Brain microvascular endothelial cell (primary cell): ENCODE results near the gene KCNA1.

Experiments
- DNase-seq: peaks from one replicate; pipeline ENCODE4 v3.0.0-alpha.2; 2020
- H3K27ac ChIP-seq: fragments of 250-450 bp; sonication (Bioruptor Pico); 2 replicates; pipeline ENCODE4 v1.5.1; 2020; ENCODE audit warnings: mild to moderate bottlenecking, moderate library complexity
- H3K27me3 ChIP-seq: fragments of 250-450 bp; sonication (Bioruptor Pico); replicated peaks from 2 replicates; pipeline ENCODE4 v1.5.1; 2020; ENCODE audit warnings: mild to moderate bottlenecking
- H3K36me3 ChIP-seq: fragments of 250-450 bp; sonication (Bioruptor Pico); replicated peaks from 2 replicates; pipeline ENCODE4 v1.5.1; 2020; ENCODE audit warnings: mild to moderate bottlenecking
- H3K4me3 ChIP-seq: 2 replicates; pipeline ENCODE4 v1.5.1; 2011; ENCODE audit warnings: low read depth, mild to moderate bottlenecking, control low read depth, low read length, moderate library complexity
- in situ Hi-C: cut with HindIII; loops from 2 replicates; pipeline ENCODE4 v1.10.0; 2017; ENCODE audit warnings: low sequenced_read_pairs, low pct_ligation_motif_present
- TF ChIP-seq, protein P1 (sequence below): IDR thresholded peaks from 2 replicates; pipeline ENCODE4 v1.5.1; 2011; ENCODE audit warnings: low read depth, mild to moderate bottlenecking, moderate library complexity, low read length, control low read depth, inconsistent platforms; ENCODE audit errors: missing control alignments

KCNA1 gene

DNA sequence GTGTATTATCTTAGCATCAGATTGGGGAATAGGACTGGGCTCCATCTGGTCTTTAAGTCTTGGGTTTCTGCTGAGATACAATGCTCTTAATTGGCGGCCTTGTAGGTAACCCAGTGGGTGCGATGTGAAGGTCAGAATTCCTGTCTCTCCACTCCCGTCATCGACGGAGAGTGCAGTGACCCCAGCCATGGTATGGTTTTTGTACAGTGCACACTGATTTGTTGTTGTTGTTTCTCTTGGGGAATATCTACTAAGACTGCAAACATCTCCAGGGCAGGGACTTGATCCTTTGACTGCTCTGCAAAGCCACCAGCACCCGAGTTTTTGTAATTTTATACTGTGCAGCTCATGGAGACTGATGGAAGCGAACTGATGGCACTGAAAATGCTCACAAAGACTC is 41.4 kb downstream of the KCNA1 start:
- no peaks in the 10 kb centered on the region for H3K36me3 ChIP-seq
- no peak for DNase-seq
- no peaks in the 10 kb centered on the region for H3K27me3 ChIP-seq
- no peak overlapping the region for H3K4me3 ChIP-seq
- TF ChIP-seq, protein P1, sequence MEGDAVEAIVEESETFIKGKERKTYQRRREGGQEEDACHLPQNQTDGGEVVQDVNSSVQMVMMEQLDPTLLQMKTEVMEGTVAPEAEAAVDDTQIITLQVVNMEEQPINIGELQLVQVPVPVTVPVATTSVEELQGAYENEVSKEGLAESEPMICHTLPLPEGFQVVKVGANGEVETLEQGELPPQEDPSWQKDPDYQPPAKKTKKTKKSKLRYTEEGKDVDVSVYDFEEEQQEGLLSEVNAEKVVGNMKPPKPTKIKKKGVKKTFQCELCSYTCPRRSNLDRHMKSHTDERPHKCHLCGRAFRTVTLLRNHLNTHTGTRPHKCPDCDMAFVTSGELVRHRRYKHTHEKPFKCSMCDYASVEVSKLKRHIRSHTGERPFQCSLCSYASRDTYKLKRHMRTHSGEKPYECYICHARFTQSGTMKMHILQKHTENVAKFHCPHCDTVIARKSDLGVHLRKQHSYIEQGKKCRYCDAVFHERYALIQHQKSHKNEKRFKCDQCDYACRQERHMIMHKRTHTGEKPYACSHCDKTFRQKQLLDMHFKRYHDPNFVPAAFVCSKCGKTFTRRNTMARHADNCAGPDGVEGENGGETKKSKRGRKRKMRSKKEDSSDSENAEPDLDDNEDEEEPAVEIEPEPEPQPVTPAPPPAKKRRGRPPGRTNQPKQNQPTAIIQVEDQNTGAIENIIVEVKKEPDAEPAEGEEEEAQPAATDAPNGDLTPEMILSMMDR = no peak
- no peak overlapping the region for H3K27ac ChIP-seq
- in situ Hi-C loops = no loop called here

DNA sequence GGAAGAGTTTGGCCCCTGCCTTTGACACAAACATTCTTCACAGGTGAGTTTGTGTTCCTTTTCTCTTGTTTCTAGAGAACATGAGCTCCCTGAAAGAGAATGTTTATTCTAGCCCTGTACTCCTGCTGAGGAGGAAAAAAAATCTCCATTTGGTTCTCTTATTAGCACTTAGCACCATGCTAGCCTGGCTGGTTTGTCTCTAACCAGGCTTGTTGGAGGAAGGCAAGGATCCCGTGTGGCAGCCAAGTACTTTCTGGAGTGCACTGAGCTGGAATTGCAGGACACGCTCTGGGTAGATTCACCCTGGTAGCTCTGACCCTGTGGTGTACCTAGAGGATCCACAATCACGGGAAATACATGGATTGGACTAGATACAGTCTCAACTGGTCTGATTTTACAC is 41.9 kb downstream of the KCNA1 start:
- in situ Hi-C loops = no loop called here
- Histone ChIP-seq H3K27me3 (no peaks in the 10 kb centered on the region), H3K36me3 (no peaks in the 10 kb centered on the region), H3K27ac (no peak overlapping the region), H3K4me3 (no peak overlapping the region)
- TF ChIP-seq, protein P1 = no peak
- DNase-seq = no peak

DNA sequence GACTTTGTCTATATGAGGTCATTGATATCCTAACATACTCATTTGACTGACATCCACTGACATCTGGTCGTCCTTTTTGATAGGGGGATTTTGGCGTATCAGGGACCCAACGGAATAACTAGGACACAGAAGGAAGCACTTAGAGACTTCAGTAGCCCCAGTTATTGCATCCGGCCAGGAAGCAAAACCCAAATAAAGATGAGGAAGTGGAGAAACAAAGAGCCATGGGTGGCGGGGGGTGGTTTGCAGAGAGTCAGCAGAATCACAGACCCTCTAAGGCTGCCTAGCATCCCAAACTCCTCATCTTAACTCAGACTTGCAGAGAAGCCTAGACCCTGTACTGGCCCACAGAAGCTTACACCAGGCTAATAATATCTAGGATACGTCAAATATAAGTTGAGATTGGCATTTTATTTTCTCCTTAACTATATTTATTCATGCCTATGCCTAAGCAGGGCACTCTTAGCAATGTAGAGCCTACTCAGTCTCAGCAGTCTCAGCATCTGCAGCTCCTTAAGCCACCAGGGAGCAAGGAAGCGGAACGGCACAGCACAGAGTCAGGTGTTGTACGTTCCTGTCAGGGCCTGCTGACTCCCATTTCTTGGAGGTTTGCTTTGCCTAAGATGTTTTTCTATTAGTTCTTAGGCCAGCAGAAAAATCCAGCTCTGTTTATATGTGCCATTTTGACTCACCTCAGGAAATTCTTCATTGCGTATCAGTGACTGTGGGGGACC is 45.1 kb downstream of the KCNA1 start:
- no peak for DNase-seq
- in situ Hi-C loops = no loop called here

DNA sequence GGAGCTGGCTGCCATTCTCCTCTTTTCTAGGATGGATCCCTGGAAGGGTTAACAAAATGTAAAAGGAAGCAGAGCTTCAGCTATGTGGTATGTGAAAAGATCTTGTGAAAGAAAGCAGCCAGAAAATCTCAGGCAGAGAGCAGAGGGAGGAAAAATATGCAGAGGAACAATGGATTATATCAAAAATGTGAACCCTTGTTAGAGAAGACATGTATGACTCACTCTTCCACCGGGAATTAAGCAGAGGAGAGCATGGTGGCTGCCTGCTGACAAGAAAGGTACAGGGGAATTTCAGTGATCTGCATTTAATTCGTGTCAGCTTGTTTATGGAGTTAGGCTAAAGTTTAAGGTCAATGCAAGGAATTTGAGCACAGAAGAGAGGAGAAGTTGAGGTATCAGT is 46.3 kb downstream of the KCNA1 start:
- no peak overlapping the region for H3K4me3 ChIP-seq
- no peaks in the 10 kb centered on the region for H3K36me3 ChIP-seq
- TF ChIP-seq, protein P1 = no peak
- H3K27ac ChIP-seq = no peak overlapping the region
- no peak for DNase-seq
- no peaks in the 10 kb centered on the region for H3K27me3 ChIP-seq
- in situ Hi-C loops = no loop called here

More for the DNA sequence above, 45.1 kb downstream of the KCNA1 start:
- TF ChIP-seq, protein P1 = no peak
- no peak overlapping the region for H3K4me3 ChIP-seq
- no peaks in the 10 kb centered on the region for H3K36me3 ChIP-seq
- no peaks in the 10 kb centered on the region for H3K27me3 ChIP-seq
- no peak overlapping the region for H3K27ac ChIP-seq

DNA sequence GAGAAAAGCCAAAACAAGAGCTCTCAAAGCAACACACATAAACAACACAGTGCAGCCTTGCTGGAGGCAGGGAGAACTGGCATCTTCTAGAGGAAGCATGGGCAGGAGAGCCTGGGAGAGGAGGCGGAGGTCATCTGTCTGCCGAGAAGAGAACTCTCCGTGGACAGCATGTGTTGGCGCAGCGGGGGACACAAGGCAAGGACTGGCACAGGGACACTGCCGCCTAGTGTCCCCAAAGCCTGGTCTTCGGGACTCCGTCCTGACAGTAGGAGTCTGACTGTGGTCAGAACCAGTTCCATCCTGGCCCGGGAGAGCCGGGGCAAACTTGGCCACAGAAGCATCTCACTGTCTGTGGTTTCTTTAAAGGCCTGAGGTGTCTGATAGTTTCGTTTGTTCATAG is 47.3 kb downstream of the KCNA1 start:
- TF ChIP-seq, protein P1 = no peak
- Histone ChIP-seq H3K27ac (no peak overlapping the region), H3K4me3 (no peak overlapping the region), H3K27me3 (no peaks in the 10 kb centered on the region), H3K36me3 (no peaks in the 10 kb centered on the region)
- DNase-seq = no peak
- in situ Hi-C loops = no loop called here

DNA sequence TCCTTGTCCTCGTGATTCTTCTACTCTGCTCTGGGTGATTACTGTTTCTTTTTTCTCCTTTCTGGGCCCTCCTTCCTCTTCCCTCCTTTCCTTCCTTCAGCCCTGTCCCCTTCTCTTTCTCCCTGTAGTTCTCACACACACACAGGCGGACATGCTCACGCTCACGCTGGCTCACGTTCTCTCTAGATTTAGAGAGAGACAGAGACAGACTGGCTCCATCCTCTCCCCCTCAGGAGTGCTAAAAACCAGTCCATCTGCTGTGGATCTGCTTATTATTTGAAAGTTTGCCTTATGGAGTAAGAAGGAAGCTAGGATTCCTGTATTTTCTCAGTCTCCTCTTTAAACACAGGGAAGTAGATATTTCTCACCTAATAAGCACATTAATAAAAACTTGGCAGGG is 48.1 kb downstream of the KCNA1 start:
- DNase-seq = no peak
- H3K27me3 ChIP-seq = no peaks in the 10 kb centered on the region
- H3K36me3 ChIP-seq = no peaks in the 10 kb centered on the region
- no peak overlapping the region for H3K4me3 ChIP-seq
- in situ Hi-C loops = no loop called here
- TF ChIP-seq, protein P1 = no peak
- H3K27ac ChIP-seq = no peak overlapping the region
